Measurements from ENCODE around the gene C1orf232. TPM values are rescaled to one million over a fixed set of nuclear protein-coding genes. Genes with fewer than 3 reads are reported as not detected.

Gene C1orf232
- total and polyA plus RNA-seq, 2 donors (not counting 1 experiment from before 2014, with no cell fraction given): not detected

DNA sequence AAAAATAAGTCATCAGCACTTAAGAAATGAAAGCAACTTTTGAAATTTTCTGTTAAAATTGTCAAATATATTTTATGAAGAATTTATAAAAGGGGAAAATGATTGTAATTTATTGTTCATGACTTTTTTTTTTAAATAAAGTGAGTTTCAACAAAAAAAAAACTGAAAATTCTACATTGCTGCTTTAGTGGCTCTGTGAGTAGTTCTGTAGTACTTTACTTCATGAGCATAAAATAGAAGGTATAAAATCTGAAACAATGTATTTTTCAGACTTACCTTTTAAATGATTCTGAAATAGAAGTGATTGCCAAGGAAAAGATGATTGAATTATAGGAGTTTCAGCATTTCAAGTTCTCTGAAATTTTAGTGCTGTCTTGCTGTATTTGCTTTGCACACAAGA lies 43.4 kb downstream of the C1orf232 start:
- DNase-seq: no peak
- H3K9me3 ChIP-seq (ENCODE audit: control extremely low read depth in 1 of 3, control insufficient read depth in 2 of 3, insufficient read depth in 1 of 3, low read length in 2 of 3): no peaks in the 10 kb centered on the region
- peaks cover 0 to 6% (median 1%) of the 10 kb centered on the region in 4 experiments for H3K27me3 ChIP-seq (replicated peaks in 1 of 4; ENCODE audit: control extremely low read depth in 1 of 4, control insufficient read depth in 3 of 4, insufficient read depth in 4 of 4, low read length in 3 of 4)
- ChIA-PET CTCF (interaction anchor here (2.4 kb wide), 1 partner anchor 19 kb away, joined by 17 read pairs; no protein-coding TSS in a partner anchor), POLR2A (no interaction called here)
- H3K36me3 ChIP-seq (replicated peaks in 1 of 2; ENCODE audit: control extremely low read depth in 1 of 2, control insufficient read depth in 1 of 2, extremely low read depth in 1 of 2, insufficient read depth in 2 of 2, low read length in 1 of 2): peaks cover 0 to 16% of the 10 kb centered on the region in 2 experiments
- no peaks in the 10 kb centered on the region for H4K20me1 ChIP-seq (ENCODE audit: control insufficient read depth, insufficient read depth, low read length, poor library complexity, severe bottlenecking)
- no peak overlapping the region for H3K27ac Mint-ChIP-seq
- TF ChIP-seq, protein P1, sequence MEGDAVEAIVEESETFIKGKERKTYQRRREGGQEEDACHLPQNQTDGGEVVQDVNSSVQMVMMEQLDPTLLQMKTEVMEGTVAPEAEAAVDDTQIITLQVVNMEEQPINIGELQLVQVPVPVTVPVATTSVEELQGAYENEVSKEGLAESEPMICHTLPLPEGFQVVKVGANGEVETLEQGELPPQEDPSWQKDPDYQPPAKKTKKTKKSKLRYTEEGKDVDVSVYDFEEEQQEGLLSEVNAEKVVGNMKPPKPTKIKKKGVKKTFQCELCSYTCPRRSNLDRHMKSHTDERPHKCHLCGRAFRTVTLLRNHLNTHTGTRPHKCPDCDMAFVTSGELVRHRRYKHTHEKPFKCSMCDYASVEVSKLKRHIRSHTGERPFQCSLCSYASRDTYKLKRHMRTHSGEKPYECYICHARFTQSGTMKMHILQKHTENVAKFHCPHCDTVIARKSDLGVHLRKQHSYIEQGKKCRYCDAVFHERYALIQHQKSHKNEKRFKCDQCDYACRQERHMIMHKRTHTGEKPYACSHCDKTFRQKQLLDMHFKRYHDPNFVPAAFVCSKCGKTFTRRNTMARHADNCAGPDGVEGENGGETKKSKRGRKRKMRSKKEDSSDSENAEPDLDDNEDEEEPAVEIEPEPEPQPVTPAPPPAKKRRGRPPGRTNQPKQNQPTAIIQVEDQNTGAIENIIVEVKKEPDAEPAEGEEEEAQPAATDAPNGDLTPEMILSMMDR (IDR thresholded peaks at IDR 0.05): no peak
- no peak for TF ChIP-seq EZH2 (IDR thresholded peaks at IDR 0.05; ENCODE audit: borderline replicate concordance, insufficient read depth, low read depth, low read length, poor library complexity, severe bottlenecking)
- H3K9ac ChIP-seq (ENCODE audit: low read length): no peak overlapping the region
- intact Hi-C loops (cut with micrococcal nuclease): no loop called here
- no peak overlapping the region for H3K27ac ChIP-seq (ENCODE audit: low read length in 2 of 2)
- H3K4me1 Mint-ChIP-seq: peaks cover 21% of the 10 kb centered on the region
- no peak for ATAC-seq (ENCODE audit: low read depth)
- H3K9me3 Mint-ChIP-seq (ENCODE audit: insufficient read depth): no peaks in the 10 kb centered on the region
- peaks cover 4% of the 10 kb centered on the region for H3K27me3 Mint-ChIP-seq
- peaks cover 18 to 21% of the 10 kb centered on the region in 2 donors for H3K4me1 ChIP-seq (ENCODE audit: control insufficient read depth in 2 of 2, insufficient read depth in 2 of 2, low read length in 2 of 2)
- H3K4me3 ChIP-seq (ENCODE audit: control extremely low read depth in 1 of 5, extremely low read depth in 1 of 5, insufficient read depth in 1 of 5, low read depth in 2 of 5, low read length in 4 of 5): no peak overlapping the region
- no peaks in the 10 kb centered on the region for H3K79me2 ChIP-seq (ENCODE audit: control insufficient read depth, insufficient read depth, low read length)
- H3K4me3 Mint-ChIP-seq: no peak overlapping the region
- no peak overlapping the region for H3K4me2 ChIP-seq (replicated peaks; ENCODE audit: low read depth, low read length, poor library complexity, severe bottlenecking)
- no peak overlapping the region for H2AFZ ChIP-seq (ENCODE audit: insufficient read depth, low read depth, low read length, poor library complexity, severe bottlenecking)

DNA sequence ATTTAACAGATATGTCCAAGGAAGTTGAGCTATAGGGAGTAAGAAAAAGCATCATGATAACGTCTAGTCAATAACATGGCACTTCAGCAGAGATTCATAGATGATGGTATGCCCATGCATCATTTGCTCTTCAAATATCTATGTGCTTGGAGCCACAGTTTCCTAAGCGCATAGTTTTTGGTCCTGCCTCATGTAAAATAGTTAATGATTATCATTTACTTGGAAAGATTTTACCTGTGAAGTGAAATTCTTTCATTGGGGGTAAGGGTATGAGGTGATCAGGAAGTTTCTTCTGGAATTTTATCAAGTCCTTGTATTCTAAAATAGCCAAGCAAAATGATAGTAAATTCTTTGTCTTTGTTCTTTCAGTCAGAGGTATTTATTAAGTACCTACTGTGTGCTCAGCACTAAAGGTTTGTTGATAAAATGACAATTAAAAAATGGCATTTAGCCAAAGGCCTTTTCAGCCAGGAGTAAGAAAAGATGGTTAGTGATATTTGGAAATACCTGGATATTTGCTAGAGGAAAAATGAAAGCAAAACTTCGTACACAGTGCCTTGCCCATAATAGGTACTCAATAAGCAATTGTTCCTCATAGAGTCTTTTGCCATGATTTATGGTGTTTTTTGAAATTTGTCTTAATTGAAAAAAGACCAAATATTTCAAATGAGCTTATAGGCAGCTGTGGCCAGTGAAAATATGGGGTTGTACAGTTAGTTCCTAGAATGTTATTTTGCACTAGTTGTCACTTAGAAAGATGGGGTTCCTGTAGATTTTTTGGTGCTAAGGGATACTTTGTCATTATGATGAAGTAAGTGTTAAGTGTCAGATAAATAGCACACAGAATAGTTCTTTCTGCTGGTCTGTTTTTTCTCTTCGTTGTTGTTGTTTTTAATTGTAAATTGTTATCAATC lies 44.1 kb downstream of the C1orf232 start:
- no peak overlapping the region for H3K4me2 ChIP-seq (replicated peaks; ENCODE audit: low read depth, low read length, poor library complexity, severe bottlenecking)
- no peak overlapping the region for H3K27ac Mint-ChIP-seq

More for the DNA sequence above, 44.1 kb downstream of the C1orf232 start:
- WGBS (ENCODE audit: insufficient coverage): 100% methylated on average over 1 of the region's 4 CpGs
- ChIA-PET POLR2A (no interaction called here), CTCF (interaction anchor here (3.8 kb wide), 1 partner anchor 20 kb away, joined by 21 read pairs; no protein-coding TSS in a partner anchor)
- Histone ChIP-seq H3K36me3 (replicated peaks in 1 of 2; ENCODE audit: control extremely low read depth in 1 of 2, control insufficient read depth in 1 of 2, extremely low read depth in 1 of 2, insufficient read depth in 2 of 2, low read length in 1 of 2) (peaks cover 0 to 20% of the 10 kb centered on the region in 2 experiments), H3K9me3 (ENCODE audit: control extremely low read depth in 1 of 3, control insufficient read depth in 2 of 3, insufficient read depth in 1 of 3, low read length in 2 of 3) (no peaks in the 10 kb centered on the region), H3K4me3 (ENCODE audit: control extremely low read depth in 1 of 5, extremely low read depth in 1 of 5, insufficient read depth in 1 of 5, low read depth in 2 of 5, low read length in 4 of 5) (no peak overlapping the region), H3K27ac (ENCODE audit: low read length in 2 of 2) (no peak overlapping the region), H3K79me2 (ENCODE audit: control insufficient read depth, insufficient read depth, low read length) (no peaks in the 10 kb centered on the region), H3K27me3 (replicated peaks in 1 of 4; ENCODE audit: control extremely low read depth in 1 of 4, control insufficient read depth in 3 of 4, insufficient read depth in 4 of 4, low read length in 3 of 4) (peaks cover 0 to 6% (median 1%) of the 10 kb centered on the region in 4 experiments), H2AFZ (ENCODE audit: insufficient read depth, low read depth, low read length, poor library complexity, severe bottlenecking) (no peak overlapping the region), H4K20me1 (ENCODE audit: control insufficient read depth, insufficient read depth, low read length, poor library complexity, severe bottlenecking) (no peaks in the 10 kb centered on the region), H3K9ac (ENCODE audit: low read length) (no peak overlapping the region), H3K4me1 (ENCODE audit: control insufficient read depth in 2 of 2, insufficient read depth in 2 of 2, low read length in 2 of 2) (peaks cover 25 to 27% of the 10 kb centered on the region in 2 donors)
- ATAC-seq (ENCODE audit: low read depth): no peak
- no peak for DNase-seq
- H3K4me3 Mint-ChIP-seq: no peak overlapping the region
- peaks cover 4% of the 10 kb centered on the region for H3K27me3 Mint-ChIP-seq
- H3K9me3 Mint-ChIP-seq (ENCODE audit: insufficient read depth): no peaks in the 10 kb centered on the region
- TF ChIP-seq, protein P1 (IDR thresholded peaks at IDR 0.05): no peak
- TF ChIP-seq EZH2 (IDR thresholded peaks at IDR 0.05; ENCODE audit: borderline replicate concordance, insufficient read depth, low read depth, low read length, poor library complexity, severe bottlenecking): no peak
- intact Hi-C loops (cut with micrococcal nuclease): no loop called here
- peaks cover 28% of the 10 kb centered on the region for H3K4me1 Mint-ChIP-seq

Data from B cell (primary cell).